ENCODE data around the gene SETD3.

- TF ChIP-seq, protein P1, sequence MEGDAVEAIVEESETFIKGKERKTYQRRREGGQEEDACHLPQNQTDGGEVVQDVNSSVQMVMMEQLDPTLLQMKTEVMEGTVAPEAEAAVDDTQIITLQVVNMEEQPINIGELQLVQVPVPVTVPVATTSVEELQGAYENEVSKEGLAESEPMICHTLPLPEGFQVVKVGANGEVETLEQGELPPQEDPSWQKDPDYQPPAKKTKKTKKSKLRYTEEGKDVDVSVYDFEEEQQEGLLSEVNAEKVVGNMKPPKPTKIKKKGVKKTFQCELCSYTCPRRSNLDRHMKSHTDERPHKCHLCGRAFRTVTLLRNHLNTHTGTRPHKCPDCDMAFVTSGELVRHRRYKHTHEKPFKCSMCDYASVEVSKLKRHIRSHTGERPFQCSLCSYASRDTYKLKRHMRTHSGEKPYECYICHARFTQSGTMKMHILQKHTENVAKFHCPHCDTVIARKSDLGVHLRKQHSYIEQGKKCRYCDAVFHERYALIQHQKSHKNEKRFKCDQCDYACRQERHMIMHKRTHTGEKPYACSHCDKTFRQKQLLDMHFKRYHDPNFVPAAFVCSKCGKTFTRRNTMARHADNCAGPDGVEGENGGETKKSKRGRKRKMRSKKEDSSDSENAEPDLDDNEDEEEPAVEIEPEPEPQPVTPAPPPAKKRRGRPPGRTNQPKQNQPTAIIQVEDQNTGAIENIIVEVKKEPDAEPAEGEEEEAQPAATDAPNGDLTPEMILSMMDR (IDR thresholded peaks at IDR 0.05; ENCODE audit: insufficient read depth, low read depth, low read length), result no peak
- TF ChIP-seq EZH2 (IDR thresholded peaks at IDR 0.05; ENCODE audit: insufficient read depth, low read length), result no peak
Observed at GRCh38 chr14:99513946-99514551, 33.4 kb upstream of the SETD3 start.
